KMS-11 (cell line): ENCODE results near the gene ZNF414.

Experiments
- H2AFZ ChIP-seq: fragments of 200-600 bp; sonication (generic); 2 replicates; pipeline ENCODE4 v1.6.1; 2016; ENCODE audit warnings: antibody characterized with exemption, mixed run types, low read depth
- H3K27ac ChIP-seq: fragments of 200-600 bp; sonication (generic); 2 replicates; pipeline ENCODE4 v1.6.1; 2016; ENCODE audit warnings: mild to moderate bottlenecking, mixed run types
- H3K27me3 ChIP-seq: fragments of 200-600 bp; sonication (generic); 2 replicates; pipeline ENCODE4 v1.6.1; 2017; ENCODE audit warnings: mild to moderate bottlenecking, low read depth, mixed run types, moderate library complexity; ENCODE audit not compliant: insufficient read depth
- H3K36me3 ChIP-seq: fragments of 200-600 bp; sonication (generic); 2 replicates; pipeline ENCODE4 v1.6.1; 2017; ENCODE audit warnings: mild to moderate bottlenecking, mixed run types; ENCODE audit not compliant: insufficient read depth
- H3K4me1 ChIP-seq: fragments of 200-600 bp; sonication (generic); 2 replicates; pipeline ENCODE4 v1.6.1; 2016; ENCODE audit warnings: mild to moderate bottlenecking, low read depth, mixed run types; ENCODE audit not compliant: poor library complexity, severe bottlenecking
- H3K4me2 ChIP-seq: fragments of 200-600 bp; sonication (generic); 2 replicates; pipeline ENCODE4 v1.7.0; 2016; ENCODE audit warnings: mild to moderate bottlenecking, mixed run types
- H3K4me3 ChIP-seq: fragments of 200-600 bp; sonication (generic); IDR thresholded peaks from 2 replicates; pipeline ENCODE4 v1.6.1; 2017; ENCODE audit warnings: low read depth, low read length, mixed read lengths; ENCODE audit not compliant: insufficient read depth
- H3K79me2 ChIP-seq: fragments of 200-600 bp; sonication (generic); 2 replicates; pipeline ENCODE4 v1.6.1; 2016; ENCODE audit warnings: low read depth, mixed run types; ENCODE audit not compliant: insufficient read depth
- H3K9ac ChIP-seq: fragments of 200-600 bp; sonication (generic); 2 replicates; pipeline ENCODE4 v1.6.1; 2016; ENCODE audit warnings: mild to moderate bottlenecking, mixed run types
- H4K20me1 ChIP-seq: fragments of 200-600 bp; sonication (generic); 2 replicates; pipeline ENCODE4 v1.6.1; 2016; ENCODE audit warnings: mild to moderate bottlenecking, mixed run types; ENCODE audit not compliant: insufficient read depth
- TF ChIP-seq, protein P1 (sequence below): fragments of 200-600 bp; sonication (generic); conservative IDR thresholded peaks from 2 replicates; pipeline ENCODE4 v1.6.1; 2017; ENCODE audit warnings: low read depth, mild to moderate bottlenecking, antibody characterized with exemption, low read length, moderate library complexity, mixed read lengths

Gene ZNF414

GRCh38 chr19:8512115-8512967 lies 1.6 kb downstream of the ZNF414 start:
- H3K36me3 ChIP-seq, result no peaks in the 10 kb centered on the region
- no peaks in the 10 kb centered on the region for H4K20me1 ChIP-seq
- no peak overlapping the region for H3K27ac ChIP-seq

GRCh38 chr19:8511573-8512101 lies 2.3 kb downstream of the ZNF414 start:
- H3K4me3 ChIP-seq, result no peak overlapping the region
- TF ChIP-seq, protein P1, sequence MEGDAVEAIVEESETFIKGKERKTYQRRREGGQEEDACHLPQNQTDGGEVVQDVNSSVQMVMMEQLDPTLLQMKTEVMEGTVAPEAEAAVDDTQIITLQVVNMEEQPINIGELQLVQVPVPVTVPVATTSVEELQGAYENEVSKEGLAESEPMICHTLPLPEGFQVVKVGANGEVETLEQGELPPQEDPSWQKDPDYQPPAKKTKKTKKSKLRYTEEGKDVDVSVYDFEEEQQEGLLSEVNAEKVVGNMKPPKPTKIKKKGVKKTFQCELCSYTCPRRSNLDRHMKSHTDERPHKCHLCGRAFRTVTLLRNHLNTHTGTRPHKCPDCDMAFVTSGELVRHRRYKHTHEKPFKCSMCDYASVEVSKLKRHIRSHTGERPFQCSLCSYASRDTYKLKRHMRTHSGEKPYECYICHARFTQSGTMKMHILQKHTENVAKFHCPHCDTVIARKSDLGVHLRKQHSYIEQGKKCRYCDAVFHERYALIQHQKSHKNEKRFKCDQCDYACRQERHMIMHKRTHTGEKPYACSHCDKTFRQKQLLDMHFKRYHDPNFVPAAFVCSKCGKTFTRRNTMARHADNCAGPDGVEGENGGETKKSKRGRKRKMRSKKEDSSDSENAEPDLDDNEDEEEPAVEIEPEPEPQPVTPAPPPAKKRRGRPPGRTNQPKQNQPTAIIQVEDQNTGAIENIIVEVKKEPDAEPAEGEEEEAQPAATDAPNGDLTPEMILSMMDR, result no peak
- H3K4me1 ChIP-seq, result no peaks in the 10 kb centered on the region

More at GRCh38 chr19:8512115-8512967, 1.6 kb downstream of the ZNF414 start:
- H3K4me2 ChIP-seq, result no peak overlapping the region
- H3K27me3 ChIP-seq, result no peaks in the 10 kb centered on the region; the same call in 1 of the 2 replicates
- H3K79me2 ChIP-seq, result no peaks in the 10 kb centered on the region
- TF ChIP-seq, protein P1, result no peak
- H3K9ac ChIP-seq, result no peak overlapping the region
- H2AFZ ChIP-seq, result no peak overlapping the region
- no peaks in the 10 kb centered on the region for H3K4me1 ChIP-seq
- no peak overlapping the region for H3K4me3 ChIP-seq

GRCh38 chr19:8510589-8511115 lies 3.3 kb downstream of the ZNF414 start:
- Histone ChIP-seq H2AFZ (no peak overlapping the region), H3K4me1 (no peaks in the 10 kb centered on the region), H3K27ac (no peak overlapping the region), H3K79me2 (no peaks in the 10 kb centered on the region), H4K20me1 (no peaks in the 10 kb centered on the region), H3K9ac (no peak overlapping the region), H3K4me2 (no peak overlapping the region), H3K4me3 (no peak overlapping the region), H3K36me3 (no peaks in the 10 kb centered on the region), H3K27me3 (no peaks in the 10 kb centered on the region)
- TF ChIP-seq, protein P1, result no peak

More at GRCh38 chr19:8511573-8512101, 2.3 kb downstream of the ZNF414 start:
- H3K27ac ChIP-seq, result no peak overlapping the region
- no peak overlapping the region for H2AFZ ChIP-seq
- no peaks in the 10 kb centered on the region for H3K36me3 ChIP-seq
- no peaks in the 10 kb centered on the region for H3K79me2 ChIP-seq
- no peak overlapping the region for H3K9ac ChIP-seq
- H4K20me1 ChIP-seq, result no peaks in the 10 kb centered on the region
- no peak overlapping the region for H3K4me2 ChIP-seq
- no peaks in the 10 kb centered on the region; the same call in 1 of the 2 replicates for H3K27me3 ChIP-seq

- Histone ChIP-seq H3K9ac (peak overlapping the region; percentile 66; the same call in 1 of the 2 replicates), H3K4me3 (no peak overlapping the region), H3K4me2 (peak overlapping the region; percentile 48), H2AFZ (peak overlapping the region; percentile 86), H3K27me3 (no peaks in the 10 kb centered on the region), H3K79me2 (no peaks in the 10 kb centered on the region), H3K36me3 (no peaks in the 10 kb centered on the region), H3K4me1 (peaks cover 8% of the 10 kb centered on the region), H4K20me1 (no peaks in the 10 kb centered on the region), H3K27ac (no peak overlapping the region)
- TF ChIP-seq, protein P1, result peak; percentile 45; the same call in 1 of the 2 replicates
These were observed 7.5 kb downstream of the ZNF414 start for GRCh38 chr19:8506402-8506957.
